Measurements from ENCODE around the gene GSK3B.
"Not testable (repeated sequence)": the region's sequence is repeated elsewhere in the genome, so short reads cannot be mapped to it uniquely, and the experiment has no call there.

GSK3B gene

GRCh38 chr3:120062474-120062873 is 31.8 kb downstream of the GSK3B start:
- peak; percentile 33 for DNase-seq (ENCODE audit: low read depth)
- no peak for TF ChIP-seq CTCF (IDR thresholded peaks at IDR 0.05; ENCODE audit: low read length, missing control alignments)
- H3K4me3 ChIP-seq (replicated peaks; ENCODE audit: low read depth, low read length) = no peak overlapping the region

GRCh38 chr3:120059081-120059864 is 35.0 kb downstream of the GSK3B start:
- no peak overlapping the region for H3K4me3 ChIP-seq (replicated peaks; ENCODE audit: low read depth, low read length)
- no peak for DNase-seq (ENCODE audit: low read depth)
- TF ChIP-seq CTCF (IDR thresholded peaks at IDR 0.05; ENCODE audit: low read length, missing control alignments) = no peak

GRCh38 chr3:120057626-120058025 is 36.6 kb downstream of the GSK3B start:
- H3K4me3 ChIP-seq (replicated peaks; ENCODE audit: low read depth, low read length) = no peak overlapping the region
- no peak for DNase-seq (ENCODE audit: low read depth)
- no peak for TF ChIP-seq CTCF (IDR thresholded peaks at IDR 0.05; ENCODE audit: low read length, missing control alignments)

- H3K4me3 ChIP-seq (replicated peaks; ENCODE audit: low read depth, low read length) = no peak overlapping the region
- no peak for DNase-seq (ENCODE audit: low read depth)
- no peak for TF ChIP-seq CTCF (IDR thresholded peaks at IDR 0.05; ENCODE audit: low read length, missing control alignments)
Observed at GRCh38 chr3:120057029-120057428, 37.2 kb downstream of the GSK3B start.

GRCh38 chr3:120053647-120054046 is 40.6 kb downstream of the GSK3B start:
- DNase-seq (ENCODE audit: low read depth); H3K4me3 ChIP-seq (replicated peaks; ENCODE audit: low read depth, low read length): not testable (repeated sequence)

- no peak for TF ChIP-seq CTCF (IDR thresholded peaks at IDR 0.05; ENCODE audit: low read length, missing control alignments)
- H3K4me3 ChIP-seq (replicated peaks; ENCODE audit: low read depth, low read length) = no peak overlapping the region
- DNase-seq (ENCODE audit: low read depth) = no peak
Observed at GRCh38 chr3:120052677-120053076, 41.6 kb downstream of the GSK3B start.

GRCh38 chr3:120052225-120052624 is 42.0 kb downstream of the GSK3B start:
- no peak overlapping the region for H3K4me3 ChIP-seq (replicated peaks; ENCODE audit: low read depth, low read length)
- TF ChIP-seq CTCF (IDR thresholded peaks at IDR 0.05; ENCODE audit: low read length, missing control alignments) = no peak
- DNase-seq (ENCODE audit: low read depth) = no peak

GRCh38 chr3:120051570-120051969 is 42.7 kb downstream of the GSK3B start:
- H3K4me3 ChIP-seq (replicated peaks; ENCODE audit: low read depth, low read length); DNase-seq (ENCODE audit: low read depth): not testable (repeated sequence)
